Right hindlimb (tissue), 1 donor: ENCODE data around the gene IRS2.

Experiments used
- DNase-seq: peaks from one replicate; pipeline ENCODE4 v3.0.0-alpha.2; 2018

IRS2 gene

DNA sequence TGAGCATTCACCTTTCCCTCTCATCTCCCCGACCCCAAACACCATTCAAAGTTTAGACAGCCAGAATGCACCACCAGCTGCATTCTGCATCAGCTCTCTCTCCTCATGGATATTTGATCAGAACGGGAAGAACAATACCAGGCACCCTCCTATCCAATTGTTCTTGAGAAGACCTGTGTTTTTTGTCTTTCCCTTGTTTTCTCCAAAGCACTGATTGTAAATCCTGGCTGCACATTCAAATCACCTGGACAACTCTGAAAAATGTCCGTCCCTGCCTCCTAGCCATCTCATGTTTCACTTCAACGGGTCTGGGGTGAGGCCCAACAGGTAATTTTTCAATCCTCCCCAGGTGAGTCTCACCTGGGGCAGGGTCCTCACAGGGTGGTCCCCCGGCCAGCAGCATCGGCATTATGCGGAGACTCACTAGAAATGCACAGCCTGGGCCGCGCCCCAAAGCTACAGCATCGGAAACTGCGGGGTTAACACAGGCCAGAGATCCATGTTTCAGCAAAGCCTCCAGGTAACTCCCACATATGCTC, 5.5 kb downstream of the IRS2 start:
- DNase-seq: no peak

DNA sequence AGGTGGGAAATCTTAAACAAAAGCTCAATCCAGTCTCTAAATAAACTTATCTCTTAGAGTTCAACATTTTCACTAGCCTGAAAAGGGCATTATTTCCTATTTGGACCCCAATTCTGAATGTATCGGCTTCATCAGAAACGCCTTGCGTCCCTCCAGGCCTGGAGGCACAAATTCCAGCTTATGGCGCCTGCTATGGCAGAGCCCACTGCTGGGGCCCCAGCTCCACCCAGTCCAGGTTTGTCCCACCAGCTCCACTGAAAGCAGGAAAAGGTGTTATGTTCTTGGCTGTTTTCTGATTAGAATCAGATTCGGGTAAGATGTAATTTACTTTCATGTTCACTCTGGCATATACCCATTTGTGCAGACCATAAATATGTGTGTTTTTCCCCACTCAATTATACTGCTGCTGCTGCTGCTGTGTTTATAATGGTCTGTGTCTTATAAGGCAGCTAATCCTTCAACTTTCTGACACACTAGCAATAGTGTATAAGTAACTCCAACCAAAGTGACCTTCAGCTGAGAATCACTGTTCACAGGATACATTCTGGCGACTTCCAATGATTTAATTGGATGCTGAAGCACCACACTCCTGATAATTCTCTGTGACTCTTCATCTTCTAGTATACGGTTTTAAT, 6.4 kb downstream of the IRS2 start:
- DNase-seq: no peak

DNA sequence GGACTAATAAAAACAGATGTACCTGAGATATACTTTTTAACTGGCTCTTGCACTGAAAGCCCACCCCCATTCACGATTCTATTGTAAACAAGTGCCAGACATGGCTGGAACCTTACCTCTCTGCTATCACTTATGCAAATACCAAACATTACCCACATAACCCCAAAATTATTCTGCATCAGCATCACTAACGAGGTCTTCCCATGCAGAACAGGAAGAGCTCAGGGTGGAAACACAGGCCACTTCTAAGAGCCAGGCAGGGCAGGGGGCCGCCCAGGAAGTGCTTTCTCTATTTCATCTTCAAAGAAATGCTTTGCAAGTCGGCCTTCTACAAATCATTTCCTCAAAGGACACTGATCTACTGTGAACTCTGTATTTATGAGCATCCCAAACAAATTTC, 7.3 kb downstream of the IRS2 start:
- no peak for DNase-seq

DNA sequence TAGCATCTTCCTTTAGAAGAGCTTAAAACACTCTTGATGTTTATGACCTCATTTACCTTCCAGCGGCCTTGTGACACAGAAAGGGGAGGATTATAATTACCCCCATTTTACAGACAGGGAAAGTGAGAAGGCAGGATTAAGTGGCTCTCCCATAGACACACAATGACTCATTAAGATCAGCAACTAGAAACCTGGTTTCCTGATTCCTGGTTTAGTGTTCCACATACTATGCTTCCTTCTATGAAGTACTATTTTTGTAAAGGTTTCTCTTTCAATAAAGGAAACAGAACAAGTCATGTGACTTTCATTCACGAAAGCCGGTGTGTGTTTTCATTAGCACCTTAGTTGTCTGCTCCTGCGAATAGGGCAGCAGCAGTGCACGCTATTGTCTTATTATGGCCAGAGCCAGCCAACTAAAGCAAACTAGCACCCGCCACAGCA, 8.3 kb downstream of the IRS2 start:
- DNase-seq: no peak

DNA sequence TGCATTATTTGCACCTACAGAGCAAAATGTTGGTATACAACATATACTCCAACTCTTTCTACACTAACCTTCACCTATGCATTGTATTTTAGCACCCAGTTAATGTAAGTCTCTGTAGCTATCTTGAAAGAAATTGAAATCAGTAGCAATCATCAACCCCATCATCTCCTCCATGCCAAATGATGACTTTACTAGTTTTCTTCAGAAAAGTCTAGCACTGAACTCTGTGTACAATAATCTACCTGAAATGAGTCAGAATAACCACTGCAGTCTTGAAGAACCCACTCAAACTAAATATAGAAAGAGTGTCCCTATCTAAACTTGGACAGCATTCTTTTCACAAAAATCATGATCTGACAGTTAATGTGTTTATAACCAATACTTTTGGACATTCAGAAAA, 9.8 kb downstream of the IRS2 start:
- DNase-seq: no peak

DNA sequence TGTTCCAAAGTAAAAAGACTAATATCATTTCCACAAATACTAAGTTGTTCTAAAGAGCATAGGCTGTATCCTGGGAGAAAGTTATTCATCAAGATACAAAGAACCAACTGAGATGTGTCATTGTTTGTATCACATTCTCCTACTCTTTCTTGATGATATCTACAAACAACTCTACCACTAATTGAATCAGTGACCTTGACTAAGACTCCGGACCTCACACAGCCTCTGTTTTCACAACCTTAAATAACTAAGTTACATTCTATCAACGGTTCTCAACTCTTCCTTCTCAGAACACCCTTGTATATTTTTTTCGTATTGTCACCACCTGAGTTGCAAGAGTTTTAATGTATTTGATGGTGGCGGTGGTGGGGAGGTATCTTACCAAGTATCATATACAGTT, 12.6 kb downstream of the IRS2 start:
- DNase-seq: no peak

DNA sequence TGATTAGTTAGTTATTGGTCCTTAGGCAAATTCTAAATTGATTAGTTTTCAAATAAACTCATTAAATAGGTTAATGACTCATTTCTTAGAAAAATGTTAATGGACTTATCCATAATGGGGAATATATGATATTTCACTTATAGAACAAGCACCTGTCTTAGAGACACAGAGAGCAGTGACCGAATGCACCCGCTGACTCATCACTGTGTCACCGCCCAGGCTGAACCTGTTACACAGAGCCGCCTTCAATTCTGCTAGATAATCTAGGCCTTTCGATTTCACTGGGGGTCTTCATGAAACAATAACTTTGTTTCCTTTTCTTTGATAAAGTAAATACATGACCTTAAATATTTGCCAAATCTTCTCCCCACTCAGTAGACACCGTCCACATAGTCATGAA, 13.1 kb downstream of the IRS2 start:
- no peak for DNase-seq

DNA sequence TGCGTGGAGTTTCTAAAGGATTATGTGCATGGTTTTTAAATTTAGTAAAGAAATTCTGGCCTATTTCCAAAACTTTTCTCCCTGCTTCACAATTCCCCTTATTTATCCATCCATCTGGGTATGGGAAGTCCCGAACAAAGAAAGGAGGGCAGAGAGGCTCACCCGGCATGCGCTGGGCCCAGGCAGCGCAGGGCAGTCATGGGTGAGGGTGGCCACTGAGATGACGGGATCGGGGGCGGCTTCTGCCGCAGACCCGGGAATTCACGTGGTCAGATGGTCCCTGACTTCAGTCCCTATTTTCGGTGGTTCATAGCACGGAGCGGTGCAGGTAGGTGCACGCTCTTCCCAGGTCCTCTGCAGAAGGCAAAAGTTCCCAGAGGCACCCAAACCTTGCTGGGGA, 14.5 kb downstream of the IRS2 start:
- DNase-seq: no peak

DNA sequence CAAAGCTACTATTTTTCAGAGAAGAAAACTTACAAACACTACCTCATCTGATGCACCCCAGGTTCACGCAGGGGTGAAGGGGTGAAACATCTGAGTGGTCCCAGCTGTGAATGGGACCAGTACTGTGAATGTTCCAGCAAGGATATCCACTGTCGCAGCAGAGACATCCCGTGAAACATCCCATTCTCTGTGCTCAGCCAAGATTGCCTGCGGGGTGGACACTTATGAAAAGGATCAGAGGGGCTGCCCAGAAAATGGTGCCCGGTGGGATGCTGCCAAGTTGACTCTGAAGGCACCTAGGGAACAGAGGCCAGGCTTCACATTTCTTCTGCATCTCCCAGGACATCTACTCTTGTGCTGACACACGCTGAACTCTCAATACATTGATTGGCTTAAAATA, 15.9 kb downstream of the IRS2 start:
- DNase-seq: no peak

DNA sequence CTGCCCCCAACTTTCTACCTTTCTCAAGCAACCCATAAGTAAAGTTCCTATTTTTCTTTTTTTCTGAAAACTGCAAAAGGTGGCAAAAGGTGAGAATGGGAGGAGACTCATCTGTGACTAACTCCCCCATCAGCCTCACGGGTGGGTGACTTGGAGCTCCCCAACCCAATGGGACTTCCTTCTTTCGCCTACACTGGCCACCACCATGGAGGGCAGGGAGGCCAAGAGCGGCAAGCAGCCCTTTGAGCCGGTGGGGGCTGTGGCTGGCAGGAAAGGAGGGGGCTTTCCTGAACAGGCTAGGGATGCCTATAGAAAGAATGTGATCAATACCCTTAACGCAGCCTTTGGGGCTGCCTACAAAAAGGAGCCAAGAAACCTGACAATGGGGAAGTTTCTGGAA, 16.5 kb downstream of the IRS2 start:
- DNase-seq: no peak

DNA sequence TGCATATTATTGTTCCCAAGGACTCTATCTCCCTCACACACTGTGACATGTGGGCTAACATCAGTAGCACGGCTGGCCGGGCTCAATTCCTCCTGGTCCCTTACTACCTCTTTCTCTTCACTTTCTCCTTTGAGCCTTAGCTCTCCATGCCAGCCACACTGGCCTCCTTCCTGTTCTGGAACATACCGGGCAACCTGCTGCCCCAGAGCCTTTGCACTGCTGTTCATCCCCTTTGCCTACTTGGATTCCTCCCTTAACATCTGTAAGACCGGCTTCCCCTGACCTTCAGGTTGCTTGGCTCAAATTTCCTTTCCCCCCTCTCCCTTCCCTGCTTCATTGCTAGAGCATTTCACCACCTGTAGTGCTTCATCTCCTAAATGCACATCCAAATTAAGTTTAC, 17.1 kb downstream of the IRS2 start:
- DNase-seq: no peak

DNA sequence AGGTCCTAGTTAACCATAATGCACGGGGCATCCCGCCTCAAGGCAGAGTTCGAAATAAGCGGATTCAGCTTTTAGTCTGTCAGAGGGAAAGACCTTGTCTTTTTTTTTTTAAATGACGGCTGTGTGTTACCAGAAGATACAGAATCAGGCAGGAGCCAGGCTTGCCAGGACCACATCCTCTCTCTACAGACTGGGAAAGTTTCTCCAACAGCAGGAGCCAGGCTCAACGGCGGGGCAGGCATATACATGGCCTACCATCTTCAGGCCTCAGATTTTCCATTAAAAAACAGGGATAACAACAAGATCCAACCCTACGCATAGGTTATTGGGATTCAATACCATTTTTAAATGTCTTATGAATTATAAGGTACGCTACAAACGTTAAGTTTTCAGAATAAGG, 17.8 kb downstream of the IRS2 start:
- no peak for DNase-seq

DNA sequence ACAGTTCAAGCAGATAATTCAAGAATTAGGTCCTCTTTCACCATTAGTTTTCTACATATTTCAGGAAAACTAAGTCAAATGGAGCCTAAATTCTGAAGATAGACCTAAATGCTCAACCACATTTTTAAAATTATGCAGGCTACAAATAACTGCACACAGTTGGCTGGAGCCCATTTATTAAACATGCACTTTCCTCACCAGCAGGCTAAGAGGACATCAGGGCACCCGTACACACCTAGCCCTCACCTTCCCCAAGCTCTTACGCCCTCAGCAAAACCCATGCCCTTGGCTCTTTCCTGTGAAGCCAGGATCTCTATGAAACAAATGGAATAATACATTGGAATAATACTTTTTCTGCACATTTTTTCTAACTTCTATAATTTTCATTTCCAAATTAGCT, 18.2 kb downstream of the IRS2 start:
- DNase-seq: no peak

DNA sequence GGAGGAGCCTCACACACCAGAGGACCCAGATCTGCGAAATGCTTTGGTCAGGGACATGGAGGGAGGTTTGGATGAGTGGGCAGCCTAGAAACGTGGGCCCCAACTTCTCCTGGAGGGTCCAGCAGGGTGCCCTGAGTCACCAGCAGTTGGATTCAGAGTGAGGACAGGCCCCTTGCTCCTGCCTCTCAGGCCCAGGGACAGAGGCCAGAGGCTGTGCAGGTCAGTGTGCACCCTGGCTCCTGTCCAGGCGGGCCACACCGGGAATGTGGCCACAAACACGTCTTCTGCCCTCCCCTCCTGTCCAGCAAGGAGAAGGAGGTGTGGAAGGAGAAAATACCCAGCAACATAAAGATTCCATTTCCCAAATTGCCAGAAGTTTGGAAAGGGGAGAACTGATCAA, 19.4 kb downstream of the IRS2 start:
- DNase-seq: no peak

DNA sequence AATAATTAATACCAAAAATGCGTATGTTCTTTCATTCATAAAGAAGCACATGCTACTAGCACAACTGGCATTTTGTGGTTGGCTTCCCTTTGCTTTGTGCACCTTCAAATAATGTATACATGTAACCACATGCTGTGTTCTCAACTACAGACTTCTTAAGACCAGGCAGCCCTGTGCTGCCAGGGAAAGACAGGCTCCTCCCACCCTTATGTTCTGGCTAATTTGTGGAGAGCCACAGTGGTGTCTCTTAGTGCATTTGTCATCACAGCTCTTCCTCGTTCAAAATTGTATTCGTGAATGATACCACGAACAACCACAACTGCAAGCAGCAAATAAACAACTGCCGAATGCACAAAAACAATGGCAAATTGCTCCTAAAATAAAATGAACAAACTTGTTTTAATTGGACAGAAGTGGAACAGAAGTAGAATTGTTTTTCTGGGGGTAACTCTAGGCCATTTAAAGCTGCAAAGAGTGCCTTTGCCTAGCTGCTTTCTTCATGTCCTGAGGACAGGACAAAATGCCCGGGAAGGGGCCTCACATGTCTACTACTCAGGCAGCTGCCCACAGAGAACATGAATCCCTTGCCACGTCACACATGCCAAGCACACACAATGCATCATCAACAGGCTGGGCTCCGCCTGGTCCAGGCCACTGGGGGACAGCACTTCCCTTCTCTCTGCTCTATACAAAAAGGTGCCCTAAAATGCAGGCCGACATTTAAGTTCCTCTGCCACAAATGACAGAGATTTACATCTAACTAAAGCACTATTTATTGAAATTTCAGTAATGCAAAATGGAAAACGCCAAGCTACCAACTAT, 21.7 kb downstream of the IRS2 start:
- DNase-seq: no peak

DNA sequence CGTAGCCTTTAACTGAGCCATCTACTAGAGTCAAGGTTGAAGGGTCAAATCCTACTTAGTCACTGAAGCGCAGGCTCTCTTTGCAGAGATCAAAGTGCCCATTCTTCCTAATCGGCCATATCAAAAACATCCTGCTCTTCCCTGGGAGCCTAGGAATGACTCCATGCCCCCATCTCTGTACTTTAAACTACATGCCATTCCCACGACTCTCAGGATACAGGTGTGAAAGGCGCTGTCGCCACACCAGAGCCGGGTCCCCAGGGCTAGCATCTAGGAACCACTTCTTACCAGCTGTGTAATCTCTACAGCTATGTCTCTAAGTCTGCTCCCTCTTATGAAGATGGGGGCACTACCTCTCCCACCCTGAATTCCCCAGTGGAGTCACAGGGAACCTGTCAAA, 22.3 kb downstream of the IRS2 start:
- DNase-seq: no peak

DNA sequence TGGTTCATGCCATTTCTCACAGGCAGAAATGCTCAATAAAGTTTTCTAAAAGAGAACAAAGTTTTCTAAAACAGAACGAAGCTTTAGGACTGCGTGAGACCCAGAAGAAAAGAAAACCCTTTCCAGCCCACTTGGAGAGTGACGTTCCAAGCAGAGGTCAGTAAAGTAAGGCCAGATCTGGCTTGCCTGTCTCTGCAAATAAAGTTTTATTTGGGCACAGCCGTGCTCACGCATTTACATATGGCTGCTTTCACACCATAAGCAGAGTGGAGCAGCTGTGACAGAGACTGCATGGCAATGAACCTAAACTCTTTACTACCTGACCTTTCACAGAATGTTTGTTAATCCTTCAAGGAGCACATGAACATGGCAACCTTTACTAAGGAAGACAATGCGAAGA, 23.6 kb downstream of the IRS2 start:
- DNase-seq: no peak

DNA sequence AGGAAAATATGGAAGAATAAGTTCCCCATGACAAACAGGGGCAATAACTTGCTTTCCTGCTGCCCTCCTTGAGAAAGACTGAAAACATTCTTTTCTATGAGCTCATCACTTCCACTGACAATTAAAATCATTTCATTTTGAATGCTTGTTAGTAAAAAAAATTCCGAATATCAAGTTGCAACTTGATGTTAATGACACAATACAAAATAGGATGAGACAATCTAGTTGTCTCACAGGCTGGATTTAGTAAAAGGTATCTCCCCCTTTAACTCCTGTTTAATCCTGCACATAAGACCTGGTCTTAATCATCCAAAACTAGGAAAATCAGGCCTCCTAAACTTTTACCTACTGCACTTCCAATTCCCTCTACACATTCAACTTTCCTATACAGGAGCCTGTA, 24.7 kb downstream of the IRS2 start:
- no peak for DNase-seq

DNA sequence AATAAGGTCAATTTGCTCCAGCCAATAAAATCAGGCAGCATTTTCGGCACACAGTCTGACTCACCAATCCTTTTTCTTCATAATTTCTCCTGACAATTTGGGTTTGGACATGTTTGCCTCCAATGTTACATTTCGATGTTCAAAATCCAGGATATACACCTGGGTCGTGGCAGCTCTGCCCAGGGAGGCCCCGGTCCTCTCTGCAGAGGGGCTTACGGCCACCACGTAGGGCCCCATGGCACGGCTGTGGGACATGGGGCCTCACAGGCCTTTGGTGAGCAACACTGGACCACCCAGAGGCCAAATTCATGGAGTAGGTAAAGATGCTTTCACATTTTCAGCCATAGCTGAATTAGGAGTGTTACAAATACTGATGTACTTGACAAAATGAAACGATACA, 25.4 kb downstream of the IRS2 start:
- no peak for DNase-seq

DNA sequence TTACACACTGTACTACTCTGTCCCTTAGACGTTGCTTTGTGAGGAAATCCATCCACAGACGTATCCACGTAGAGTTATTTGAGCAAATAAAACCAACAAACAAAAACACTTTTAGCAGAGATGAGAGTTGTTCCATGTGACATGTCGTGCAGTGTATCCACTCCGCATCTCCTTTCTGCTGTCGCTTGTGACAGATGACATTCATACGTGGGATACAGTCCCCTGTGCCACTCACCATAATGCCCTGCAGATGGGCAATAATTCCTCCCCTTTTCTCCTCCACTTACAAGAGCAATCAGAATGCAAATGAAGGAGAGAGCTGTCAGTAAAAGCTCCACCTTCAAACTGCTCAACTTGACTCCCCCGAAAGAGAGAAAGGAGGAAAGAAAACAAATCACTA, 26.0 kb downstream of the IRS2 start:
- DNase-seq: no peak

DNA sequence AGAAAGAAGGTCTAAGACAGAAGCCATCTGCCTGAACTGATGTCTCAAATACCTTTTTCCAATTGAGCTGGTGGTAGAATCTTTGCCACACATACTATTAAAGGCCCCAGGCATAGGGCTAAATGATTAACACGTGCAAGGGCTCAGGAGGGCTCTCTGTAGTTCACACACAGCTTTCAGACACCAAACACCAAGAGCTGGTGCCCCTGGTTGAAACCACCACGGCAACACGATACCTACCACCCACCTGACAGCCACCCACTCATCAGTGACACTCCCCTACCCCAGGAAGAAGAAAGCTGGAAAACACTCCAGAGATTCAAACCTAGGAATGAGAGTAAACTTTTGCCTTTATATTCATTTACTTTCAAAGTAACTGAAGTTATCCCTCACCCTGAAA, 26.8 kb downstream of the IRS2 start:
- no peak for DNase-seq

DNA sequence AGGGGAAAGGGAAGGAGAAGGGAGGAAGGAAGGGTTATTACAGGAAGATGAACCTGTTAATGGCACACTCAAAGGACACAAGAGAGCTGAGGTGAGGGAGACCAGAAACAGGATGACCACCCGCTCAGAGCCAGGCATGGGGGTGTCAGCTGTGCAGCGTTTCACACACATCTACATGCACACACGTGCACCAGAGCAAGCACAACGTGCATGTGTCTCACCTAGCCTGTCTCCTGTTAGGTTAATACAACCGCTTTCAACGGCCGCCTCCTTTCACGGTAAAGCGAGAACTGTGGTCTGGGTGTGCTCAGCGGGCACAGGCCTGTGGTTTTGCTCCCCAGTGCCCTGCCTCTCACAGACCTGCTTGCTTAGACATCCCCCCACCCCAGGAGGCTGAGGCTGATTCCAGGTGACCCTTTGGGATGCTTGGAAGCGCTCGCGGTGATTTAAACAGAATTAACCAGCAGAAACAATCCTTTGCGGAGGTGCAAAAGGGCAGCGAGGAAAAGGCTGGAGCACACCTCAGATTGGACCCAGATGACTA, 27.4 kb downstream of the IRS2 start:
- DNase-seq: no peak

DNA sequence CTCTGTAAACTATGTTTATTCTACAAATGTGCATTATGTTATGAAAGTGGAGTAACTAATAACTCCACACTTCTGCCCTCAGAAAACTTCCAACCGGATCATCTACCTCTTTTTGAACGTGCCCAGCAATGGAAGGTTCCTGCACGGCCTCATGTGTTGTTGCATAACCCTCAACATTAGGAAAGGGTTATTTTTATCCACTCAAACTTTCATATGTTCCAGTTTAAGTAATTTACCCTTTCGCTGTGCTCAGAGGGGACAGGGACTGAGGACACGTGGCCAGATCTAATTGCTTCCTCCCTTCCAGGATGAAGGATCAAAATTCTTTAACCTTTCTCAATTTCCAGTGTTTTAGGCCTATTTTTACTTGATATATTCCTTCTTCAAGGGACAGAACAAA, 29.6 kb downstream of the IRS2 start:
- DNase-seq: no peak

DNA sequence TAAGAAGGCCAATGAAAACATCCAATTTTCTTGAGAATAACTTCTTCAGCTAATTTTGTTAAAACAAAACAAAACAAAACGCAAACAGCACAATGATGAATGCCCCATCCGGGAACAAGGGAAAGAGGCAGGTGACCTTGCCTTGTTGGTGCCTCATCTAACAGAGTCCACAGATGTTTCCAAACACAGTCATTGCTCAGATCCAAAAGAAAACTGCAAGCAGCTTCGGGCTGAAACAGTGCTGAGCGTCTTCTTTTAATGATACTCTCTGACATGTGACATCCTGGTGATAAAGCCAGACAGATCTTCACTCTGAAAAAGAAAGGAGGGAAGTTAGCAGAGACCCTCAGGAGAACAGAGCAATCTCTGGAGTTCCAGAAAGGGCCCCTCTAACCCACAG, 30.4 kb downstream of the IRS2 start:
- DNase-seq: no peak
